Measurements from ENCODE around the gene THSD4. TPM values are rescaled to one million over a fixed set of nuclear protein-coding genes. Genes with fewer than 3 reads are reported as not detected.

THSD4 gene
- polyA plus RNA-seq, 3 donors: 29.8 to 31.9 (median 30.7) TPM

DNA sequence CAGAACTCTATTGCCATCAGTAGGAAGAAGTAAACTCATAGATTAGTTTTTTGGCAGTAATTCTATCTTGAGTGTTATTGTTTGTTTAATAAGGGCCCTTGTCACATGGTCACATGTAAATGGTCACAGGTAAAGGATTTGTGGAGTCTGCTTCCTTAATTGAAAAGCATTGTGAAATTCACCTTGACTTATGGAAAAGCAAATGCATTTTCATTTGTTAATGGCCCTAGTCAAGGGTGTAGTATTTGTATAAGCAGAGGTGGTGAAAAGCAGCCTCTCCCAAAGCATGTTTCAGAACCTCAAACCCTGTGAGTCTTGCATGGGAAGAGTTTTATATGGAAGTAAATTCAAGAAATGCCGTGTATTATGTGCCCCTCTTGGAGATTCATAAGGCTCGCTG, 497.6 kb downstream of the THSD4 start:
- DNase-seq: no peak

DNA sequence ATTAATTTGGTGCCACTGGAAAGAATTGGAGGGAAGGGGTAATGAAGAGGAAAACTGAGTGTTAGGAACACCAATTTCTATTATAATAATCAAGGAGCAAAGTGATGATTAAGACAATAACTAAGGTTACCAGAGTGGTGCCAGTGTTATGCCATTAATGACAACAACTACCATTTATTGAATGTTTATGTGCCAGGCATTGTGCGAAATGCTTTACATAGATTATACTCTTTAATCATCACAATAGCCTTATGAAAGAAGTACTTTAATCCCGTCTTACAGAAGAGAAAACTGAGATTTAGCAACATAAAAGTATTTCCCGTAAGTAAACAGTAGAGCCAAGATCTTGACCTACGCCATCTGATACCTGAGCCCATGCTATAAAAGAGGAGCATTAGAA, 507.8 kb downstream of the THSD4 start:
- DNase-seq: no peak

DNA sequence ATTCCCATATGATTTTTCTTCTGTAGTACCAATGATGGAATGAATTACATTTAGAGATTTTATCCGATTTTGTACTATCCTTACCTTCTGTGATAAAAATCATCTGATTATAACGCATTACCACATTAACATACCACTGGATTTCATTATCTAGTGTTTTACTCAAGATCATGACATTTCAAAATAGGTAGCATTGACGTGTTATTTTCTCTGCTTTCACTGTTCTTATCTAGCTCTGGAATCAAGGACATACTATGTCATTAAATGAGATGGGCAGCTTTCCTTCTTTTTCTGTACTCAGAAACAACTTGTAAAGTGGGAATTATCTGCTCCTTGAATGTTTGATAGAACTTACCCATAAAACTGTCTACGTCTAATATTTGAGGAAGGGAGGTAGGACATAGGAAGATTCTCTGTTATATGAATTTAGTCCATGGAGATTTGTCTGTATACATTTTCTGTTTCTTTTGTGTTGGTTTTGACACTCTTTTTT, 511.4 kb downstream of the THSD4 start:
- no peak for DNase-seq

DNA sequence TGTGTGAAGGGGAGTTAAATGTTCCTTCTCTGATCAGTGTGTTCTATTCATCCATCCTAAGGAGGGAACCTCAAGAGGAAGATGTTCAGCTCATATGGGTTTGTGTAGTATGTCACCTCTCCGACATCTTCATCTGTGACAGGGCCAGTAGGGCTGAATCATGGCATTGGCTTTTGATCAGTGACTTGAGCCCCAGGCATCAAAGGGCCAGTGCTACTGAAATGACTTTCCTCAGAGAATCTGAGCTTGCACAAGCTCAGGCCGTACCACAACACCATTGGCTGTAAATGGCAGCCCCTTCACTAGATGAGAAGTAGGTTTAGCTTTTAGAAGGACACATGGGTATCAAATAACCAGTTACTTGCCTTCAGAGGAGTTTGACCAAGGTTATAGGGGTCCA, 511.9 kb downstream of the THSD4 start:
- DNase-seq: no peak

DNA sequence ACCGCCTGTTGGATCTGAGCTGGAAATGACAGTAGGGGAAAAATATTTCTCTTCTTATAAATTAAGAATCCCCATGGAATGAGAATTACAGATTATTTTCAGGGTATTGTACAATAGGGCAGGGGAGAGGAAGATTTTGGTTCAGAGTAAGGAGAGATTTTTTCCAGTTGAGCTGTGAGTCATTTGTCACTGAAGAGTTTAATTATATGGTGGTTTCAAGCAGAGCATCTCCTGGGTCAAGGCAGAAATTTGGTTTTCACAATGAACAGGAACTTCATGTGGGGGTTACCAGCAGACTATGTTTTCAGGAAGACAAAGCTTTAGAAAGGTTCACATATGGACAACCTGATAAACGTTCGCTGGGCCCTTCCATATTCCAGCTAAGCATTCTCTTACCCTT, 512.3 kb downstream of the THSD4 start:
- DNase-seq: no peak

DNA sequence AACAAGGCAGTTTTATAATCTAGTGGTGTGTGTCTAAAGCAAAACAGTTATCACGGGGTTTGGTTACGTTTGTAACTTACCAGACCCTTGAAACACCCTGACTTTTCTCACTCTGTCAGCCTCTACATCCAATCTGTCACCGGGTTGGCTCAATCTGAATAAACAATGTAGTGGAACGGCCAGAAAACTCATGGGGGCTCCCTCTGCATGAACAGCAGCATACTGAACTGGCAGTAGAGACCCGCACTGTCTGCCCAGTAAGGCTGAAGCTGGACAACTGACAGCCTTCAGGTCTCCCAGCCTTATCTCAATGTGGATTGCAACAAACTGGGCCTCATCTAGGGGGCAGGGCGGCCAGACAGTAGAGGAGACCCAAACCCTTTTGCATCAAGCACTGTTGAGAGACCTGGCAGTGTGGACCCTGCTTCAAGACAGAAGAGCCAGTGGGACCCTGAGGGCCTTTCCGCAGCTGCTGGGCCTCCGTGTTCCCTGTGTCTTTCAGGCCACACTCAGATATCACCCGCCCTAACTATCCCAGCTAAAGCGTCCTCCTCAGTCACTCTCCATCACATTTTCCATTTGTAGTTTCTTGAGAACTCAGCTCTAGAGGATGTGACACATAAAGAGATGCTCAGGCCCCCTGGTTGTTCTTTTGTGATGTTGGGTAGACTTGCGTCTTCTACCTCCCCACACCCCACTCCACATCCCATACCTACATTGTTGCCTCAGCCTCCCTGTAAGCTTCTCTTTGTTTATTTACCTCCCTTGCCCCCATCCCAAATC, 513.9 kb downstream of the THSD4 start:
- DNase-seq: no peak

DNA sequence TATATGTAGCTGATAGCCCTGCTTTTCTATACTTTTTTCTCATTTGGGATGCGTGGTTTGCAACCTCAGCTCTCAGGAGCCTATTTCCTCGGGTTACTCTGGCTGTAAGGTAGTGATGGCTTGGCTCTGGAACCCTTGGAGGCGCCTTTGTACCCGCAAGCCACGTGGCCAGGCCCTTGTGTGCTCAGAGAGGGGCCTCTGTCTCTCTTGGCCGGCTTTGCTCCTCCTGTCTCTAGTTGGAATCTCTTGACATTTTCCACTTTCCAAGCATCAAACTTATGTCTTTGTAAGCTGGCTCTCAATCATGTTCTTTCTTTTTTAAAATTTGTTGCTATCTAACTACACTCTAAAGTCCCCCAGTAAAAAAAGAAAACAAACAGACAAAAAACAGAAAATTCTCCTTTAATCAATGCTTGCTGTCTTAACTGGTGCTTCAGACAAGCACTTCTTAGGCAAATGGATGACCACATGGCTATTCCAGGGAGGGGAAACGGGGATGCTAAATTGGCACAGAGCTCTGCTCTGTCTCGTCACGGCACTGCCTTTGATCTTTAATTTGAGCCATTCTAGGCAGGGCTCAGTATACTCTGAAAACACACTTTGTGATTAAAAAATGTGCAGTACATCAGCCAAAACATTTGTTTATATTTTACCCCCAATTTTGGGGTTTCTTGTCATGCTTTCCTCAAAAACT, 514.7 kb downstream of the THSD4 start:
- no peak for DNase-seq

DNA sequence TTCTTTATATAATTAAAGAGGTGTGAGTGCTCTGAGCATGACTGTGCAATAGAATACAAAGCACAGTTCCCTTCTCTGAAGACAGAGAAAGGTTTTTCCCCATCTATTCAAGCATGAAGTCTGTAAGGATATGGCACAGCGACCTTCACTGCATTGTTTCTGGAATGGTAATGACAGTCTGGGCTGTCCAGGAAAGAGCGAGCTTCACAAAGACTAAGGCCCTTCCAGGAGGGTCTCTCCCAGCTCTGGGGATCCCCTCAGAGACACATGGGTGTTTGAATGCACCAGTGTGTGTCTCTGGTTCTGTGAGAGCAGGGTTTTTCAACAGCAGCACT, 515.2 kb downstream of the THSD4 start:
- DNase-seq: no peak

DNA sequence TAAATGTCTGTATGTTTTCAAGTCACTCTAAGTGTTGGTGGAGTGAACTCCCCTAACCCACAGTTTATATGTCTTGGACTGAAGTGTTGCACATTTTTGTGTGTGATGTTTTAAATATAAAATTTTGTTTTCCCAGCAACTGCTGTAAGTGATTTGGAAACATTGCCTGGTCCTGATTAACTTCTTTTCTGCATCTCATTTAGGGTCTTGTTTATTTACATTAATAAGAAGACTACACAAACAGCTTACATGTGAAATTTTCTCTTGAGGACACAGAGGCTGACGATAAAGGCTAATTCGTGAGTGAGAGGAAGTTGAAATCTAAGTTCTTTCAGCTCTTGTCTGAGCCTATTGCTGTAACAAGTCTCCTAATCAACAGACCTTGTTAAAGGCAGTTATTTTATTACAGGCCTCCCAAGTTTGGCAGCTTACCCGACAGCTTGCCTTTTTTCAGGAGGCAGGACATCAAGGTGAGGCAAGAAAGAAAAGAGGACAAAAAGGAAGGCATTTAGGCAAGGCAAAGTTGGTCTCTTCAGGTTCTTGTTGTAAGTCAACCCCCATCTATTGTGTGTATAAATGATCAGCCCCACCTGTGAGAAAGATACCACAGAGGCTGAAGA, 517.4 kb downstream of the THSD4 start:
- DNase-seq: no peak

DNA sequence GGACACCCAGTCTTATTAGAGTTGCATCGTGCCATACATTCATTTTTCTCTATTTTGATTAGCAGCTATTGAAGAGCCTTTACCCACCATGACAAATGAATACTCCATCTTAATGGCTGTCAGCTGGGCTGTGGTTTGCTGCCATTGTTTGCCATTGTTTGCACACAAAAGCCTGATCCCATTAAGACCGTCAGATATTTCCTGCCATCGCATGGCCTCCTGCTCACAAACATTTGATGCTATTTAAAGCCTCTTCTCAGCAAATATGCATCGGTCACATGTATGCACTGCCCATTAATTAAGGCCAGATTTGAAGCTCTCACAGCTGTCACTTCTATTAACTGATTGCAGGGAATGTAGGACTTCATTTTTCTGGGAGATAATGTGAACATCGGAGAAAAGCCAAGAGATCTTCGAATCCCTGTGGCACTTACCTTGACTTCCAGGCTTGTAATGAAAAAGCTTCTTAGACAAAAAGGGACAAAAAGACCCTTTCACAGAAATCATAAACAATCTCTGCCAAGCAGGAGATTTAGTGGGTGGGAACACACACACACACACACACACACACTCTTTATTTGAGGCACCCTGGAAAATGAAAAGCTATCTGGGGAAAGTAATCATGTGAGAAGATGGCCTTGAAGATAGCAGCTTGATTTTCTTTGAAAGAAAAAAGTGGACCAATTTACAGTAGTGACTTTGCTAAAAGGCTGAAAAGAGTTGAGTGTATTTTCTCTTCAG, 519.7 kb downstream of the THSD4 start:
- DNase-seq: no peak

DNA sequence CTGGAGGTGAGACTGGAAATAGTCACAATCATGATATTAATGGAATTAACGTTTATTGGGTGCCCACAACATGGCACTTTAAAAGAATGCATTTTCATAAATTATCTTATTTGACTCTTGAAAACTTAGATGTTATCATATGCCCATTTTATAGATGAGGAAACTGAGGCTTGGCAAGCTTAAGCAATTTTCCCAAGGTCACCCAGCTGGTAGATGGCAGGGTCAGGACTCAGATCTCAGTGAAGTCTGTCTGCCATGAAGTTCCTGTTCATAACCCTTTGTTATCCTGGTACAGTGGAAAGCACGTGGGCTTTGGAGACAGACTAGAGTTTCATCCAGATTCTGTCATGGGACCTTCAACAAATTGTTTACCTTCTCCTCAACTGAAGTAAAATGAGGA, 520.5 kb downstream of the THSD4 start:
- DNase-seq: no peak

DNA sequence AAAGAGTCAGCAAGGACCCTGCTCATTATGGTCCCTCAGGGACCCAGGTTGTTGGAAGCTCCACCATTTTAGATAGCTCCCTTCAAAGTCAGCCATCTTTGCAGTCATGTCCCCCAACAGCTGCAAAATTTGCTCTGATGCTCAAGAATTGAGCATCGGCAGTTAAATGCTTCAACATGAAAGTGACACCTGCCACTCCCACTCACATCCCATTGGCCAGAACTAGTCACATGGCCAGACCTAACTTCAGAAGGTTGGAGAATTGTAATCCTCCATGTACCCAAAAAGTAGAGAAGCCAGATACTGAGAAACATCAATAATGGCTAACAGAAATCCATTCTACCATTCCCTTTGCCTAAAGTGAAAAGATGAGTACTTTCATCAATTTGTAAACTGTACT, 523.6 kb downstream of the THSD4 start:
- no peak for DNase-seq

DNA sequence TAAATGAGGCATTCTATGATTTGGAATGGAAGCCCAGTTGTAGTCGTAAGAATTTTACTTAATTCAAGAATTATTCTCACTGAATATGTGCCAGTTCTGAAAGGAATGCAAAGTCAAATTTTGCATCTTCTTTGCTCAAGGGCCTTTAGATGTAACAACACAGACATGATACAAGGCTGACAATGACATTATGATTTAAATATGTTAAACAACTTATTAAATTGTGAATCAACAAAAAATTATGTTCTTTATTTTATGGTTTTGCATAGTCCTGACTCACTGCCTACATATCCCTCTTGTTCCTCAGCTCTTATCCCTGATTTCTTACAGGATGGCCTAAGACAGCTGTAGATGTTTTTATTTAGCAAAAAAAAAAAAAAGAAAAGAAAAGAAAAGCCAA, 524.2 kb downstream of the THSD4 start:
- no peak for DNase-seq

DNA sequence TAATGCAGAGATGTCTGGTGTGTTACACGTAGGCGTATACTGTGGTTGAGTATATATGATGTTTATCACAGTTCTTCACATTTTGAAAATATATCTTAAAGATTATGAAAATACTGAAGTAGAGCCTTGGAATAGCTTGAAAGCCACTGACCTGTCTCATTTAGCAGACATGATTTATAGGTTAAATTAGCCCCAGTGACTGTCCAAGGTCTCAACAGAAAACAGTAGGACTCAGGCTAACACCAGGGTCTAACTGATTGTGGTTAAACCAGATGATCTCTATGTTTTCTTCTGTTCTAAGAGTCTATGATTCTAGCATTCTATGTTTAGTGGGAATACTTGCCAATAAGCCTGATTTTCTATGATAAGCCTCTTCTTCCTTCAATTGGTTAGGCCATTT, 528.6 kb downstream of the THSD4 start:
- no peak for DNase-seq

DNA sequence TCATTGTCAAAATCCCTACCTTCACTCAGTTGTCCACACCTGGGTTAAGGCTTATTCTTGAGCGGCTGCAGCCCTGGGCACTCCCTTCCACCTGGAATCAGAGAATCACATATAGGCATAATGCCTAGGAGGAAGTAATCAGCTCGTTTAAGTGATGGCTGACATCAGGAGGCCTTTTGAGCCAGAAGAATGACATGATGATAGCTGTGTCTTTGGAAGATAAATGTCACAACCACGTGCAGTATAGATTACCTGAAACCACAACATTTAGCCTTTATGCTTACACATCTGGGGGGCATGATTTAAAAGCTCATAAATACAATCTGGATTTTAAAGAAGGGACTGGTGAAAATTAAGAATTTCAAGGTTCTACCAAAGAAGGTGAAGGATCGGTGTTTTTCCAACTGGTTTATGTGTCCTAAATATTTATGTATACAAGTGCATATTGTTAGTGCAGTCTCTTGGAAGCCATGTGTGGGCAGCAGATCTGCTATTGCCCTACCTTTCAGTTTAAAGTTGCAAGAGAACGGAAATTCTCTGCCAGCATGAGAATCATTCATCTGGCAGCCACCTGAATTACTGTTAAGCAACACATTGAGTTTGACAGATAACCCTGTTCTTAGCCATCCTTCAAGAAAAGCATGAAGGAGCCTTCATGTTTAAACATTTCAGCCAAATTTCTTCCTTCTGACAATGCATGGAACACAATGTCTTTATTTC, 531.7 kb downstream of the THSD4 start:
- DNase-seq: no peak

DNA sequence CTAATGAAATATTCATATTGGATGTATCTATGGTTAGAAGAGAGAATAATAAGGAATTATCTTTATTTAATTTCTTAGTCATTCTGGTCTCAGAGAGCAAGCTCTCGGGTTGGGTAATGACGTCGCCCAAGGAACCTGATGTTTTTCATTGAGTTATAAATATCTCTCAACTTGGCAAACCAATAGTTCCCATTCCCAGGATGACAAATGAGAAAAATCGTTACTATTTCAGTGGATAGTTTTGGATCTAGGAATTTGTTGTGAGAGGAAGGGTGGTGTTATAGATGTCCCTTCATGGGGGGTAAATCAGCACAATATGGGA, 532.2 kb downstream of the THSD4 start:
- DNase-seq: no peak

DNA sequence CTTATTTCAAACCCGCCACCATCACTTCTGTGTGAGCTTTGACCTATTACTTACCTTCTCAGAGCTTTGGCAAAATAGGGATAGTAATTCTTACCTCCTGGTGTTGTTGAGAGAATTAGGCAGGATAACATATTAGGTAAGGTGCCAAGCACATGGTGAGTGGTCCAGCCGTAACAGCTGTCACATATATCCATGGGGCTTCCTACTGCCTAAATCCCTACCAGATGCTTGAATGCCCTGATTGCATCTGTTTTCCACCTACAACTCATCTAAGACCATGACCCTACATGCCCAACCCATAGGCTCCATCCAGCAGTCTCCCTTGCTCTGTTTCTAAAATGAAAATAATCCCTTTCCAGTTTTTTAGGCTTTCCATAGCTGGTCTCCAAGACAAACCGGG, 532.8 kb downstream of the THSD4 start:
- DNase-seq: no peak

DNA sequence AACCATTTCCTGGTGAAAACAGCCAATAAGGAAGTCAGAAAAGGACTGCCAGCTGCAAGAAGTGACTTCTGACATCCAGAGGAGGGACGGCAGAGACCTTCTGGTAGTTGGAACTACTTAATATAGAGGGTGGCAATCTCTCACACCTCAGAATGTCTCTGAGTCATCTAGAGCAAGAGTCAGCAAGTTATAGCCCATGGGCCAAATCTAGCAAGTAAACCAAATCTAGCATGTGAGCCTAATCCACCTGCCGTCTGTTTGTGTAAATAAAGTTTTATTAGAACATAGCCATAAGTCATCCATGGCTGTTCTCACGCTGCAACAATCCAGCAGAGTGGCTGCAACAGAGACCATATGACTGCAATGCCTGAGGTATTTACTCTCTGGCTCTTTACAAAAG, 534.6 kb downstream of the THSD4 start:
- no peak for DNase-seq

DNA sequence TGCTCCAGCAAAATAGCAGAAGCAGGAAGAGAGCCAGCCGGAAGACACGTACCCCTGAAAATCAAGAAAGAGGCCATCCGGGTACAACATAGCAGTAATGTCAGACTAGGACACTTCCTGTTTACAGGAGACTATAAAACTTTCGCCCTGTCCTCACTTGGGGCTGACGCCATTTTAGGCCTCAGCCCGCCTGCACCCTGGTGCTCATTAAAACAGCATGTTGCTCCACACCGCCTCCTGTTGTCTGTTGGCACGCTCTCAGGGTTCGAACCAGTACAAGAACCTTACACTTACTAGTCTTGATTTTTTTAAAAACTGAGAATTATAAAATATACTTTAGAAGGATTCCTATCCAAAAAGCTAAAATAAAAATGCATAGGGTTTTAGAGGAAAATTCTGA, 535.3 kb downstream of the THSD4 start:
- no peak for DNase-seq

DNA sequence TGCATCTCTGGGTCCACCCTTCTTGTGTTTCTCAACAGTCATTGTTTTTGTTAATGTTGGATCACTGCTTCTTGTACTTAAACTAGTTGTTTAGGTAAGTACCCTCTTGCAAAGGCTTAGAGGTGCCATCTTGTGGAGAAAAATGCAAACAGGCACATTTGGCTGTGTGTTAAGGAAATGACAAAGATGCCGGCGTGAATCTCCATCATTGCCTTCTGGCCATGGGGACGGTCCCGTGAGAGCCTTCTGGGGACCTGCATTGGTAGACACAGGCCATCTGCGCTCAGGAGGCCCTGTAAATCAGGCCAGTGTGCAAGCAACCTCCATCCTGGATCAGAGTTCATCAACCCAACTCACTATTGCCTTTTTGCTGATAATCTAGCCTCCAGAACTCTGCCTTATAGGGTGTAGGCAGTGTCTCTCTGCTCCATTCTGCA, 536.5 kb downstream of the THSD4 start:
- peak; percentile 45 for DNase-seq

DNA sequence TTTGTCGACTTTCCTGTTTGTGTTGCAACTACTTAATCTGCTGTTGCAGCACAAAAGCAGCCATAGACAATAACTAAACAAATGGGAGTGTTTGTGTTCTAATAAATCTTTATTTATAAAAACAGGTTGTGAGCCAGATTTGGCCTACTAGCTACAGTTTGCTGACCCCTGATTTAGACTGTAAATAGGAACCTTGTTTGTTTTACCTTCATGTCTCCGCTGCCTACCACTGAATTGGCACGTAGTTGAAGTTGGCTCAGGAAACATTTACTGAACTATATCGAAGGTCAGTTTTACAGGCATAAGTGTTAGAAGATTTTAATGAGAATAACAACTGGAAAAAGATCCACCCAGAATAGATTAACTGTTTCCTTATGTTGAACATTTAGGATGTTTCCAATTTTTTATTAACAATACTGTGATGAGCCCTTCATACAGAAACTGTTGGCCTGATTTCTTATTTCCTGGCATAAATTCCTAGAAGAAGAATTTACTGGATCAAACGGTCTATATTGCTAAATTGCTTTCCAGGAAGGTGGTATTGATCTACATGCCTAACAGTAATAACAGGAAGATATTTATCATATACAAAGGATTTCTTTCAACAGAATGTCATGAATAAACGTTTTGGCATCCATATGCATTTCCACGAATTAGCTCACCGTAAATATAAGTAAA, 538.9 kb downstream of the THSD4 start:
- DNase-seq: no peak
